Lung (tissue), 12 donors: ENCODE results near the gene MAP1S. TPM values are rescaled to one million over a fixed set of nuclear protein-coding genes. Genes with fewer than 3 reads are reported as not detected.

Experiments
- ATAC-seq: fragments of 200-7000 bp; cut with Tn5 transposase; one replicate; pipeline ENCODE4 v1.9.1; 2020; ENCODE audit warnings: moderate number of reproducible peaks; ENCODE audit not compliant: insufficient read depth, low FRiP score
- DNase-seq, 3 donors: peaks; one replicate each; pipeline ENCODE4 v3.0.0-alpha.2; 2013 to 2017
- H3K27ac ChIP-seq, 2 donors: one replicate each; pipeline ENCODE4 v1.5.1; 2013; ENCODE audit warnings: mild to moderate bottlenecking in 2 of 2, moderate library complexity in 2 of 2, control low read depth in 1 of 2, inconsistent platforms in 1 of 2, low read depth in 1 of 2, low read length in 1 of 2
- H3K27me3 ChIP-seq, 3 donors: one replicate each; pipeline ENCODE4 v1.5.1; 2013; ENCODE audit warnings: low read length in 2 of 3; ENCODE audit not compliant: control insufficient read depth in 3 of 3, insufficient read depth in 3 of 3
- H3K36me3 ChIP-seq, 4 donors: one replicate each; pipeline ENCODE4 v1.5.1; 2013; ENCODE audit warnings: low read length in 4 of 4, mild to moderate bottlenecking in 1 of 4, moderate library complexity in 1 of 4; ENCODE audit not compliant: control insufficient read depth in 4 of 4, insufficient read depth in 4 of 4
- H3K4me1 ChIP-seq, 5 donors: one replicate each; pipeline ENCODE4 v1.5.1; 2013; ENCODE audit warnings: low read length in 5 of 5, mild to moderate bottlenecking in 2 of 5, moderate library complexity in 1 of 5; ENCODE audit not compliant: control insufficient read depth in 5 of 5, insufficient read depth in 5 of 5
- H3K4me3 ChIP-seq: one replicate; pipeline ENCODE4 v1.5.1; 2013; ENCODE audit warnings: mild to moderate bottlenecking, control low read depth, moderate library complexity
- H3K9ac ChIP-seq, 2 donors: one replicate each; pipeline ENCODE4 v1.5.1; 2013; ENCODE audit warnings: low read length in 2 of 2, control low read depth in 1 of 2; ENCODE audit not compliant: insufficient read depth in 1 of 2
- H3K9me3 ChIP-seq, 4 donors: one replicate each; pipeline ENCODE4 v1.5.1; 2013; ENCODE audit warnings: low read length in 3 of 4, mild to moderate bottlenecking in 1 of 4, moderate library complexity in 1 of 4; ENCODE audit not compliant: control insufficient read depth in 4 of 4, insufficient read depth in 3 of 4
- WGBS, 2 donors: extraction: QIAGEN DNeasy Blood & Tissue Kit; methylation state at CpG; one replicate each; pipeline ENCODE4 v1.1.7; 2013; 5-methylcytosine and 5-hydroxymethylcytosine counted together
- polyA plus RNA-seq, 2 donors: library from polyadenylated mRNA; stranded (reverse); fragments of 200-250 nt; gene quantifications; one replicate each; pipeline ENCODE4 v1.2.1, GENCODE V29; 2013
- total RNA-seq, 2 donors: library from RNA; depleted of rRNA in 1 of 2; stranded (reverse); fragments of >200 nt in 1 of 2; gene quantifications; one replicate each; pipeline ENCODE4 v1.2.1, GENCODE V29; 2014 to 2021
- TF ChIP-seq, protein P1 (sequence below): IDR thresholded peaks from 2 replicates; pipeline ENCODE4 v1.5.1; 2012; ENCODE audit warnings: mild to moderate bottlenecking; ENCODE audit errors: control extremely low read depth, extremely low read depth
- donor health status: control.
- donor health status: control.
- donor health status: Bipolar disorder and iron deficiency.
- donor health status: healthy.
- donor health status: DM: yes; HTN: yes; CAD: no.

The MAP1S gene
- total and polyA plus RNA-seq, 4 donors: 32.1 to 71.1 (median 38.4) TPM

DNA sequence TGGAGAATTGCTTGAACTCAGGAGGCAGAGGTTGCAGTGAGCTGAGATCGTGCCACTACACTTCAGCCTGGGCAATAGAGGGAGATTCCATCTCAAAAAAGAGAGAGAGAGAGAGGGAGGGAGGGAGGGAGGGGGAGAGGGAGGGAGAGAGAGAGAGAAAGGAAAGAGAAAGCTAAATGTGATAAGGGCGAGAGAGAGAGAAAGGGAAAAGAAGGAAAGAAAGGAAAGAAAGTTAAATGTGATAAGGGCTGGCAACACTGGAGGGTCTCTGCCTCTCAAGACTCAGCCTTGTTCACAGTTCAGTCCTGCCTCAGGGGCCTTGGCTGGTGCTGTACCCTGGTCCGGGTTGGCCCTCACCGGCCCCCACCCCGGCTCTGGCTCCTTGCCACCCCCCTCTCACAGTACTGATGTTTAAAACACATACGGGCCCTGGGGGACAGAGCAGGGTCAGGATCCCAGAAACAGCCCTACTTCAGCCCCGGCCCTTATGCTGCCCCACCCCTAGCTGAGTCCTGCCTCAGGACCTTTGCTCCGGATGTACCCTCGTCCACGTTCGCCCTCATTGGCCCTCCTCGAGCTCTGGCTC is 3.5 kb downstream of the MAP1S start:
- Histone ChIP-seq H3K9ac (no peak overlapping the region), H3K4me3 (no peak overlapping the region), H3K27ac (no peak overlapping the region), H3K4me1 (peaks cover 0 to 30% (median 11%) of the 10 kb centered on the region in 5 donors), H3K27me3 (no peaks in the 10 kb centered on the region), H3K9me3 (peaks cover 0 to 2% (median 0%) of the 10 kb centered on the region in 4 donors), H3K36me3 (peaks cover 6 to 43% (median 16%) of the 10 kb centered on the region in 4 donors)
- TF ChIP-seq, protein P1, sequence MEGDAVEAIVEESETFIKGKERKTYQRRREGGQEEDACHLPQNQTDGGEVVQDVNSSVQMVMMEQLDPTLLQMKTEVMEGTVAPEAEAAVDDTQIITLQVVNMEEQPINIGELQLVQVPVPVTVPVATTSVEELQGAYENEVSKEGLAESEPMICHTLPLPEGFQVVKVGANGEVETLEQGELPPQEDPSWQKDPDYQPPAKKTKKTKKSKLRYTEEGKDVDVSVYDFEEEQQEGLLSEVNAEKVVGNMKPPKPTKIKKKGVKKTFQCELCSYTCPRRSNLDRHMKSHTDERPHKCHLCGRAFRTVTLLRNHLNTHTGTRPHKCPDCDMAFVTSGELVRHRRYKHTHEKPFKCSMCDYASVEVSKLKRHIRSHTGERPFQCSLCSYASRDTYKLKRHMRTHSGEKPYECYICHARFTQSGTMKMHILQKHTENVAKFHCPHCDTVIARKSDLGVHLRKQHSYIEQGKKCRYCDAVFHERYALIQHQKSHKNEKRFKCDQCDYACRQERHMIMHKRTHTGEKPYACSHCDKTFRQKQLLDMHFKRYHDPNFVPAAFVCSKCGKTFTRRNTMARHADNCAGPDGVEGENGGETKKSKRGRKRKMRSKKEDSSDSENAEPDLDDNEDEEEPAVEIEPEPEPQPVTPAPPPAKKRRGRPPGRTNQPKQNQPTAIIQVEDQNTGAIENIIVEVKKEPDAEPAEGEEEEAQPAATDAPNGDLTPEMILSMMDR: no peak
- no peak for DNase-seq
- WGBS, 2 donors: 82 to 85% methylated on average over 11 to 12 of the region's 12 CpGs
- no peak for ATAC-seq

DNA sequence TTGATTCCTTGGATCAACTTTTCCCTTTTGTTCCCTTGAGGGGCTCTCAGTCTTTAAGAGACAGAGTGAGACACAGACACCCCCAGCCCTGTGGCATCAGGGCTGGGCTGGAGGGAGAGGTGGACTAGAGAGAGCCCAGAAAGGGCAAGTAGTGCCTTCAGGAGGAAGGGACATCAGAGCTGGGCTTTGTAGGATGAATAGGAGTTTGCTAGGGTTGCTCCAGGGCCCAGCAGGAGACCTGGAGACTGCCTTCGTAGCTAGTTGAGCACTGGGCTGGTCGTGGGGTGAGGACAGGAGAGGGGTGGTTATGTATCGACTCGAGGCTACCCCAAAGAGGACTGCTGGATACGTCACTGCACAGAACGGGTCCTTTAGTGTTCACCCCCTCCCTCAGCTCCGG is 5.4 kb downstream of the MAP1S start:
- no peak for ATAC-seq
- H3K27me3 ChIP-seq: no peaks in the 10 kb centered on the region
- 95 to 98% methylated on average over 7 of the region's 7 CpGs for WGBS, 2 donors

DNA sequence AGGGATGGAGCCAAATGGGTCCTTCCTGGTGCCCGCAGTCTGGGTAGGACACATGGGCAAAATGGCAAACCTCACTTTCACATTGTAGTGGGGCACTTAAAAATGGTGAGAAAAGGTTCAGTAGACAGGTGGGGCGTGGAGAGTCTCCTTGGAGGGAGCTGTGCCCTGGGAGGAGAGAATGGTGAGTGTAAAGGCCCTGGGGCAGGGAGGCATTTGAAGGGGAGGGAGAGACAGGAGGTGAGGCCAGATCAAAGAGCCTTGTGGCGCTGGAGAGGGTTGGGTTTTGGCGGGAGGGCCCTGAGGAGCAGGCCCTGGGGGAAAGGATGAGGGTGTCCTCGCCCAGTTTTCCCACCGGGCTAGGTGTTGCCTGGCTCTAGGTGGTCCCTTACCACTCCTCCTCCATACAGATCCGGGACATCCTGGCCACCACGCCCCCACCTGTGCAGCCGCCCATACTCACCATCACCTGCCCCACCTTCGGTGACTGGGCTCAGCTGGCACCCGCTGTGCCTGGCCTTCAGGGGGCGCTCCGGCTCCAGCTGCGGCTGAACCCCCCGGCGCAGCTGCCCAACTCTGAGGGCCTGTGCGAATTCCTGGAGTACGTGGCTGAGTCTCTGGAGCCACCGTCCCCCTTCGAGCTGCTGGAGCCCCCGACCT is 6.3 kb downstream of the MAP1S start:
- Histone ChIP-seq H3K9me3 (no peaks in the 10 kb centered on the region), H3K27me3 (no peaks in the 10 kb centered on the region), H3K4me1 (peaks cover 0 to 19% (median 6%) of the 10 kb centered on the region in 5 donors), H3K36me3 (peaks cover 6 to 61% (median 19%) of the 10 kb centered on the region in 4 donors), H3K9ac (no peak overlapping the region), H3K4me3 (no peak overlapping the region), H3K27ac (no peak overlapping the region)
- no peak for ATAC-seq
- DNase-seq: no peak
- TF ChIP-seq, protein P1: no peak
- 90 to 93% methylated on average over 20 to 21 of the region's 21 CpGs for WGBS, 2 donors

More for the DNA sequence above, 5.4 kb downstream of the MAP1S start:
- peaks cover 0 to 26% (median 11%) of the 10 kb centered on the region in 5 donors for H3K4me1 ChIP-seq
- H3K9me3 ChIP-seq: peaks cover 0 to 2% (median 0%) of the 10 kb centered on the region in 4 donors
- peaks cover 6 to 58% (median 19%) of the 10 kb centered on the region in 4 donors for H3K36me3 ChIP-seq
- no peak for DNase-seq
- H3K9ac ChIP-seq: no peak overlapping the region
- H3K27ac ChIP-seq: no peak overlapping the region
- TF ChIP-seq, protein P1: no peak
- H3K4me3 ChIP-seq: no peak overlapping the region
